G401.6 (cell line): Measurements from ENCODE around the gene CKM.
"Not testable (repeated sequence)": the region's sequence is repeated elsewhere in the genome, so short reads cannot be mapped to it uniquely, and the experiment has no call there.

Source experiments
- FAIRE-seq: peaks from 2 replicates; lab custom pipeline; 2012; peaks lifted over from hg19 to GRCh38; lab: Jason Lieb, UNC

CKM gene

GRCh38 chr19:45320997-45321775 lies 1.5 kb downstream of the CKM start:
- no peak for FAIRE-seq

- no peak for FAIRE-seq
These were observed 7.4 kb downstream of the CKM start for GRCh38 chr19:45315304-45315703.

GRCh38 chr19:45314708-45315245 lies 7.9 kb downstream of the CKM start:
- no peak for FAIRE-seq

- not testable (repeated sequence) for FAIRE-seq
These were observed 10.4 kb downstream of the CKM start for GRCh38 chr19:45312285-45312684.

GRCh38 chr19:45311621-45312020 lies 11.1 kb downstream of the CKM start:
- FAIRE-seq = no peak

GRCh38 chr19:45309322-45309721 lies 13.4 kb downstream of the CKM start:
- not testable (repeated sequence) for FAIRE-seq

- no peak for FAIRE-seq
These were observed 15.3 kb downstream of the CKM start for GRCh38 chr19:45307361-45307760.

GRCh38 chr19:45306518-45307027 lies 16.1 kb downstream of the CKM start:
- no peak for FAIRE-seq

GRCh38 chr19:45306040-45306439 lies 16.6 kb downstream of the CKM start:
- FAIRE-seq = no peak

- FAIRE-seq = peak; percentile 49
These were observed 17.3 kb downstream of the CKM start for GRCh38 chr19:45305421-45305820.

- no peak for FAIRE-seq
These were observed 17.7 kb downstream of the CKM start for GRCh38 chr19:45305007-45305406.

- no peak for FAIRE-seq
These were observed 18.3 kb downstream of the CKM start for GRCh38 chr19:45304141-45304926.

GRCh38 chr19:45303269-45304060 lies 19.2 kb downstream of the CKM start:
- no peak for FAIRE-seq

- FAIRE-seq = no peak
These were observed 20.3 kb downstream of the CKM start for GRCh38 chr19:45302416-45302815.

- FAIRE-seq = no peak
These were observed 23.0 kb downstream of the CKM start for GRCh38 chr19:45299719-45300118.

GRCh38 chr19:45298264-45298663 lies 24.4 kb downstream of the CKM start:
- no peak for FAIRE-seq

GRCh38 chr19:45297674-45298073 lies 25.0 kb downstream of the CKM start:
- FAIRE-seq = no peak

- no peak for FAIRE-seq
These were observed 26.3 kb downstream of the CKM start for GRCh38 chr19:45296355-45296754.

GRCh38 chr19:45295873-45296272 lies 26.8 kb downstream of the CKM start:
- no peak for FAIRE-seq

GRCh38 chr19:45294291-45295029 lies 28.2 kb downstream of the CKM start:
- FAIRE-seq = no peak

GRCh38 chr19:45293682-45294081 lies 29.0 kb downstream of the CKM start:
- no peak for FAIRE-seq

- FAIRE-seq = no peak
These were observed 30.8 kb downstream of the CKM start for GRCh38 chr19:45291834-45292233.
